ENCODE measurements around the gene PLCB4.

DNA sequence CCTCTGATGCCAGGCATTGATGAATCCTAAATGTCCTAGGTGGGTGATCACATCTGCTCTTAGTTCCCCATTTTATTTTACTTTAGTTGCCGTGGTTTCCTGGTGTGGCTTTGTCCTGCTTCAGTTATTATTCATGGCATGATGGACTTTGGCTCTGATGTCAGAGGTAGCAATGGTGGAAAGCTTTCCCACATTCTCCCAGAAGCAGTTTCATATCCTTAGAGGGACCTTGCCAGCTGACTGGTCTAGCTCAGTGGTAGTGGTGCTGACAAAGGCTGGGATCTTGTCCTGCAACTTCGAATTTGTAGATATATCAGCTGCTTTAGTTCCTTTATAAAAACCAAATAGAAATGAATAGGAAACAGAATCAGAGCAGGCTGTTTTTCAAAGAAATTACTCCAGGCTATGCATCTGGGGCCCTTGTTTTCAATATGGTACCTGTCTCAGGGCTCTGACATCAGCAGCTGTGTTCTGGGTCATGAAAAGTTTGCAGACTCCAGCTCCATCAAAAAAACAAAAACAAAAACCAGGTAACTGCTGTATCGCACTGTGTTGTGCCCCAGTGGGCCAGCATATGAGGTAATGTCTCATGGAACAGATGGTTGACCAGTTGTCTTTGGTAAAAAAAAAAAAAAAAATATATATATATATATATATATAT, 133.7 kb downstream of the PLCB4 start:
- no peak for TF ChIP-seq POLR2A (IDR thresholded peaks at IDR 0.05)
- TF ChIP-seq, protein P1, sequence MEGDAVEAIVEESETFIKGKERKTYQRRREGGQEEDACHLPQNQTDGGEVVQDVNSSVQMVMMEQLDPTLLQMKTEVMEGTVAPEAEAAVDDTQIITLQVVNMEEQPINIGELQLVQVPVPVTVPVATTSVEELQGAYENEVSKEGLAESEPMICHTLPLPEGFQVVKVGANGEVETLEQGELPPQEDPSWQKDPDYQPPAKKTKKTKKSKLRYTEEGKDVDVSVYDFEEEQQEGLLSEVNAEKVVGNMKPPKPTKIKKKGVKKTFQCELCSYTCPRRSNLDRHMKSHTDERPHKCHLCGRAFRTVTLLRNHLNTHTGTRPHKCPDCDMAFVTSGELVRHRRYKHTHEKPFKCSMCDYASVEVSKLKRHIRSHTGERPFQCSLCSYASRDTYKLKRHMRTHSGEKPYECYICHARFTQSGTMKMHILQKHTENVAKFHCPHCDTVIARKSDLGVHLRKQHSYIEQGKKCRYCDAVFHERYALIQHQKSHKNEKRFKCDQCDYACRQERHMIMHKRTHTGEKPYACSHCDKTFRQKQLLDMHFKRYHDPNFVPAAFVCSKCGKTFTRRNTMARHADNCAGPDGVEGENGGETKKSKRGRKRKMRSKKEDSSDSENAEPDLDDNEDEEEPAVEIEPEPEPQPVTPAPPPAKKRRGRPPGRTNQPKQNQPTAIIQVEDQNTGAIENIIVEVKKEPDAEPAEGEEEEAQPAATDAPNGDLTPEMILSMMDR (IDR thresholded peaks at IDR 0.05): no peak

All from vagina (tissue), 2 donors.